Renal cortex interstitium (tissue), 11 donors: ENCODE measurements around the gene HSPA4L. TPM values are rescaled to one million over a fixed set of nuclear protein-coding genes. Genes with fewer than 3 reads are reported as not detected.
A peak's percentile ranks its signal among the peaks of the same experiment; 100 is the strongest.

ENCODE experiments used
- DNase-seq, 11 donors: peaks; one replicate each; pipeline ENCODE4 v3.0.0-alpha.2; 2013; ENCODE audit warnings: low read depth in 9 of 11, low spot score in 4 of 11; ENCODE audit errors: extremely low read depth in 1 of 11
- polyA plus RNA-seq, 3 donors: library from polyadenylated mRNA; unstranded; fragments of 120-200 nt; gene quantifications; one replicate each; pipeline ENCODE4 v1.2.1, GENCODE V29; 2013; ENCODE audit not compliant: insufficient read length in 3 of 3

Gene HSPA4L
- polyA plus RNA-seq, 3 donors: 10.5 to 15.5 (median 10.9) TPM

GRCh38 chr4:127849505-127850234, 67.5 kb downstream of the HSPA4L start:
- DNase-seq: no peak

DNA sequence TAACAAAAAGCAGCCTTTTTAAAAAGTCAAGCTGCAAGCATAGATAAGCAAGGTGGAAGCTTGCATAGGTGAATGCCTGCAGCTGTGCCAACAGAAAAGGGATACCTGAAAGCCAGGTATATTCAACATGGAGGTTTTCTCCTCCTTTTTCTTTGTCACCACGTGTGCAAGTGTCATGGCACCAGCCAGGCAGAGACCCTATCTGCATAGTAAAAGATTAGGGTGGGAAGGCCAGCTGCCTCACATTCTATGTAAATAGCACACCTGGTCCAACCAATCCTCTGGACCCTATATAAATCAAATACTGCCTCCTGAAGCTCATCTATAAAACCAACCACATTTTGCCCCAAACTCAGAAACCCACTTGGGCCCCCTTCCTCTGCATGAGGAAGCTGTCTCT, 70.5 kb downstream of the HSPA4L start:
- DNase-seq: no peak

GRCh38 chr4:127856196-127856812, 74.2 kb downstream of the HSPA4L start:
- DNase-seq: peak in 1 of 11 donors; percentile 4

DNA sequence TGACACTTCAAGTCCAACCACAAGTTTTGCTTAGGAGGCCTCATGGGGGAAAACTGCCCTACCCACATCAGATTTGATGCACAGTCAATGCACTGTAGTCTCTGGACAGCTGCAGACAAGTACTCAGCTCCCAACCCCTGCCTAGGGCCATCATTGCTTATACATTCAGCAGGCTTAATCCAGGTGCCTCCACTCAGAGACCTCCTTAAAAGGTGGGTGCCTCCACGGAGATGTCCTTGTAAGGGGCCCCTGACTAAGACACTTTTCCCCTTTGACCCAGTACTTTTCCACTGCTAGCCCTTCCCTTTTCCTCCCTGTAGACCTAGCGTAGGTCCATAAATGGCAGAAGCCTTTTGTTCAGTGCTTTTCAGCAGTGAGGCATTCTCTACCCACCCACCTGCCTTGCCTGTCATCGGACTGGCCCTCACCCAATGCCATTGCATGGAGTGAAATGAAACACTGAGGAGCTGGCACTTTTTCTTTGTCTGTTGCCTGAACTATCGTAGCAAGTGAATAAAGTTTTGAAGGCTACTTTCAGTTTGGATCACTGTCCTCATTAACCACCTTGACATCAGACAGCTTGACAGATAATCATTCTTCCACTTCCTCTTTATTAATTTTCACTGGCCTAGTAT, 74.8 kb downstream of the HSPA4L start:
- DNase-seq: no peak

DNA sequence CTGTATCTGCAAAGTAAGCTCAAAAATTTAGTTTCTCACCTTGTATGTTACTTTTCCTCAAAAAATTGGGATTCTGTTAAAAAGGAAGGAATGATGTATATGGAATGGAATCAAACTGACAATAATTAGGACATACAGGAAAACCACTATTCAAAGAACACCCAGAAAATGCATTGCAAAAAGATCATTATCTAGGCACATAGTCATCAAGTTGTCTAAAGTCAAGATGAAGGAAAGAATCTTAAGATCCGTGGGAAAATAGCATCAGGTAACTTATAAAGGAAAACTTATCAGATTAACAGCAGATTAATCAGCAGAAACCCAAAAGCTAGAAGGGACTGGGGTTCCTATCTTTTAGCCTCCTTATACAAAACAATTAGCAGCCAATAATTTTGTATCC, 75.5 kb downstream of the HSPA4L start:
- DNase-seq: no peak

GRCh38 chr4:127868196-127868595, 86.1 kb downstream of the HSPA4L start:
- no peak for DNase-seq

DNA sequence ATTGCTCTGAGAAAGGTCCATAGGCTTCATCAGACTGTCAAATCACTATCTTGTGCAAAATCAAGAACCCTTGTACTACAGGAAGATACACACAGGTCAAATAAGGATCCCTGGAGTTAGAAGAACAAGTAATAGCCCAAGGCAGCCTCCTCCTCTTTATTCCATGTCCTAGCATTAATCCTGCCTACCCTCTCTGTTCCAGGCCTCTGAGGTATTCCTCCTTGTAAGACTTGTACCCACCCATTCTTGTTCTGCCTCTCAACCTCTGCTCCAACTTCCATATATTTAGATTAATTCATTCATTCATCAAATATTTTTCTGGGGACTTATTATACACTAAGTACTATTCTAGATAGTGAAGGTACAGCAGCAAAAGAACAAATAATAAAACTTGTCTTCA, 88.2 kb downstream of the HSPA4L start:
- no peak for DNase-seq

DNA sequence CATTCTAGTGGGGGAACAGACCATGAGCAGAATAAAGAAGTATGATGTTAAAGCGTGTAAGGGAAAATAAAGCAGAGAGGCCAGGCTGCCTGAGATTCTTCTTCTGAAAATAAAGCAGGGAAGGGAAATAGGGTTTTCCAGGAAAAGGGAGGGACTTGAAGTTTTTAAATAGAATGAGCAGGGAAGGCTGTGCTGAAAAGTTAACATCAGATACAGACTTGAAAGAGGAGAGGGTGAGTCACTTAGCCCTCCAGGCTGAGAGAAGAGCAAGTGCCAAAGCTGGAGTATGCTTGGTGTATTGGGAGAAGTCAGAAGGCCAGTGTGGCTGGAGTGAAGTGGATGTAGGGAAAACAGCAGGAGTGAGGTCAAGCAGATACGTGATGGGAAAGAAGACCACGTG, 88.6 kb downstream of the HSPA4L start:
- no peak for DNase-seq

- no peak for DNase-seq
Measured at GRCh38 chr4:127875791-127876190, 93.7 kb downstream of the HSPA4L start.

GRCh38 chr4:127880763-127881562, 98.8 kb downstream of the HSPA4L start, which contains the start of gene PLK4:
PLK4 (plus strand) TSS chr4:127880893; CDS start chr4:127881135, 242 bp downstream.
- peak; percentile 89 to 97 (median 95) for DNase-seq

- no peak for DNase-seq
Measured at GRCh38 chr4:127881563-127881864, 99.4 kb downstream of the HSPA4L start.

GRCh38 chr4:127888559-127888958, 106.4 kb downstream of the HSPA4L start:
- no peak for DNase-seq

DNA sequence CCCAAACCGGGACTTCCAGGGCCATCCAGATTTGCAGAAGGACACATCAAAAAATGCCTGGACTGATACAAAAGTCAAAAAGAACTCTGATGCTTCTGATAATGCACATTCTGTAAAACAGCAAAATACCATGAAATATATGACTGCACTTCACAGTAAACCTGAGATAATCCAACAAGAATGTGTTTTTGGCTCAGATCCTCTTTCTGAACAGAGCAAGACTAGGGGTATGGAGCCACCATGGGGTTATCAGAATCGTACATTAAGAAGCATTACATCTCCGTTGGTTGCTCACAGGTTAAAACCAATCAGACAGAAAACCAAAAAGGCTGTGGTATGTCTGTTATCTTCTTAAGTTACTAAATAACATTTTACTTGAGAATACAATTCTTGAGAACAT, 107.8 kb downstream of the HSPA4L start:
- DNase-seq: no peak

Other genes starting within 250 kb of the HSPA4L start
- 10 to 100 TPM; 19.9 to 26.4 (median 25.5) TPM for gene INTU, start 149.4 kb upstream of the HSPA4L start, polyA plus RNA-seq
- under 1 TPM in 1 of 3 donors, not detected in 2; 0.09 TPM for gene SLC25A31, start 51.9 kb upstream of the HSPA4L start, polyA plus RNA-seq
- gene PLK4, start 98.6 kb downstream of the HSPA4L start, polyA plus RNA-seq: 10 to 100 TPM; 21.8 to 31.9 (median 26.0) TPM
- gene MFSD8, start 182.9 kb downstream of the HSPA4L start, polyA plus RNA-seq: 10 to 100 TPM; 19.5 to 37.9 (median 24.0) TPM
- 10 to 100 TPM; 11.7 to 22.1 (median 15.4) TPM for gene ABHD18, start 183.1 kb downstream of the HSPA4L start, polyA plus RNA-seq